Measurements from ENCODE around the gene LBX2. TPM values are rescaled to one million over a fixed set of nuclear protein-coding genes. Genes with fewer than 3 reads are reported as not detected.
A peak's percentile ranks its signal among the peaks of the same experiment; 100 is the strongest.

Gene LBX2
- total and polyA plus RNA-seq, 10 of the 15 experiments (the other 5 are each of a cell fraction or from before 2014, with no cell fraction given) = 0.08 to 4.0 (median 0.27) TPM

DNA sequence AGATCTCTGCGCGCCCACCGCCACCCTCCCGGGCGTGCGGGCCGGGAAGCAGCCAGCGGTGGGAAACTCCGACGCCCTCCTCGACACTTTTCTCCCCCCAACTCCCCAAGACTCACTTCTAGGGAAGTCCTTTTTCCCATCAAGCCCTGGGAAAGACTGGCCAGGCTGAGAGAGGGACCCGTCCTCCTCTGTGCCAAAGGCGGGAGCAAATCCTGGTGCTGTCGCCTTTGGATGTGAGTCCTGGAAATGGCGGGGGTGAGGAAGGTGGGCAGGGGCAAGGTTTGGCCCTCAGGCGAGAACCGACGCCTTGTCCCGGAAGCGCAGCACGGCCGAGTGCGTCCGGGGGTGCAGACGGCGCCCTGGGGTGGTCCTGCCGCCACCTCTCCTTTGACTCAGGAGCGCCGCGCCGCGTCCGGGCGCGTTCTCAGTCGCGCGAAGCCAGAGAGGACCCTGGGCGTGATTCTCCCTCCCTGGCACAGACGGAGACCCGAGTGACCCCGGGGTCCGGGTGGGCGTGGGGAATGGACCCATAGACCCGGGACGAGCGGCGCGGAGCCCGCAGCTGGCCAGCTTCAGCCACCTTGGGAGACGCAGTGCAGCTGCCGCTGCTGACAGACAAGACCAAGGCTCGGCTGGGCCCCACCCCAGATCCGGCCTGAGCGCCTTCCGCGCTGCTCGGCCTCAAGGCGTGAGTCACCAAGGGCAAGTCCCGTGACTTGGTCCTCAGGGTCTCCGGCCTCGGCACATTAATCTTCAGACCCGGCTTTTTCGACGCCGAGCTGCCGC is 3.5 kb upstream of the LBX2 start:
- WGBS (ENCODE audit: insufficient coverage, insufficient replicate concordance, low lambda C conversion rate, missing lambda C conversion rate) = 4% methylated on average over 67 of the region's 67 CpGs
- no peak for DNase-seq (ENCODE audit: low read depth, low spot score)
- POLR2A ChIA-PET = interaction anchor here (0.6 to 2.2 kb wide), 11 partner anchors 20 to 112 kb away, joined by 3 to 10 read pairs (median 5); partner anchors contain the start of genes AUP1, CCDC142, DQX1 and INO80B
- TF ChIP-seq ATF7 (IDR thresholded peaks at IDR 0.05; ENCODE audit: low read depth) = no peak
- TF ChIP-seq, protein P1, sequence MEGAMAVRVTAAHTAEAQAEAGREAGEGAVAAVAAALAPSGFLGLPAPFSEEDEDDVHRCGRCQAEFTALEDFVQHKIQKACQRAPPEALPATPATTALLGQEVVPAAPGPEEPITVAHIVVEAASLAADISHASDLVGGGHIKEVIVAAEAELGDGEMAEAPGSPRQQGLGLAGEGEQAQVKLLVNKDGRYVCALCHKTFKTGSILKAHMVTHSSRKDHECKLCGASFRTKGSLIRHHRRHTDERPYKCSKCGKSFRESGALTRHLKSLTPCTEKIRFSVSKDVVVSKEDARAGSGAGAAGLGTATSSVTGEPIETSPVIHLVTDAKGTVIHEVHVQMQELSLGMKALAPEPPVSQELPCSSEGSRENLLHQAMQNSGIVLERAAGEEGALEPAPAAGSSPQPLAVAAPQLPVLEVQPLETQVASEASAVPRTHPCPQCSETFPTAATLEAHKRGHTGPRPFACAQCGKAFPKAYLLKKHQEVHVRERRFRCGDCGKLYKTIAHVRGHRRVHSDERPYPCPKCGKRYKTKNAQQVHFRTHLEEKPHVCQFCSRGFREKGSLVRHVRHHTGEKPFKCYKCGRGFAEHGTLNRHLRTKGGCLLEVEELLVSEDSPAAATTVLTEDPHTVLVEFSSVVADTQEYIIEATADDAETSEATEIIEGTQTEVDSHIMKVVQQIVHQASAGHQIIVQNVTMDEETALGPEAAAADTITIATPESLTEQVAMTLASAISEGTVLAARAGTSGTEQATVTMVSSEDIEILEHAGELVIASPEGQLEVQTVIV (IDR thresholded peaks at IDR 0.05; ENCODE audit: borderline replicate concordance, partially characterized antibody) = no peak
- TF ChIP-seq, protein P2, sequence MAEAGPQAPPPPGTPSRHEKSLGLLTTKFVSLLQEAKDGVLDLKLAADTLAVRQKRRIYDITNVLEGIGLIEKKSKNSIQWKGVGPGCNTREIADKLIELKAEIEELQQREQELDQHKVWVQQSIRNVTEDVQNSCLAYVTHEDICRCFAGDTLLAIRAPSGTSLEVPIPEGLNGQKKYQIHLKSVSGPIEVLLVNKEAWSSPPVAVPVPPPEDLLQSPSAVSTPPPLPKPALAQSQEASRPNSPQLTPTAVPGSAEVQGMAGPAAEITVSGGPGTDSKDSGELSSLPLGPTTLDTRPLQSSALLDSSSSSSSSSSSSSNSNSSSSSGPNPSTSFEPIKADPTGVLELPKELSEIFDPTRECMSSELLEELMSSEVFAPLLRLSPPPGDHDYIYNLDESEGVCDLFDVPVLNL (IDR thresholded peaks at IDR 0.05; ENCODE audit: low read depth, low read length) = no peak
- peak; percentile 81; the same call in 1 of the 2 replicates for TF ChIP-seq TCF3 (IDR thresholded peaks at IDR 0.05; ENCODE audit: borderline replicate concordance, insufficient read depth, low read depth, low read length)
- peak; percentile 18; the same call in 1 of the 2 replicates for TF ChIP-seq CBFB (IDR thresholded peaks at IDR 0.05; ENCODE audit: low read depth)
- TF ChIP-seq PAX5 (IDR thresholded peaks at IDR 0.05; ENCODE audit: borderline replicate concordance, low read depth, low read length) = peak; percentile 11; the same call in 1 of the 2 replicates
- TF ChIP-seq, protein P3, sequence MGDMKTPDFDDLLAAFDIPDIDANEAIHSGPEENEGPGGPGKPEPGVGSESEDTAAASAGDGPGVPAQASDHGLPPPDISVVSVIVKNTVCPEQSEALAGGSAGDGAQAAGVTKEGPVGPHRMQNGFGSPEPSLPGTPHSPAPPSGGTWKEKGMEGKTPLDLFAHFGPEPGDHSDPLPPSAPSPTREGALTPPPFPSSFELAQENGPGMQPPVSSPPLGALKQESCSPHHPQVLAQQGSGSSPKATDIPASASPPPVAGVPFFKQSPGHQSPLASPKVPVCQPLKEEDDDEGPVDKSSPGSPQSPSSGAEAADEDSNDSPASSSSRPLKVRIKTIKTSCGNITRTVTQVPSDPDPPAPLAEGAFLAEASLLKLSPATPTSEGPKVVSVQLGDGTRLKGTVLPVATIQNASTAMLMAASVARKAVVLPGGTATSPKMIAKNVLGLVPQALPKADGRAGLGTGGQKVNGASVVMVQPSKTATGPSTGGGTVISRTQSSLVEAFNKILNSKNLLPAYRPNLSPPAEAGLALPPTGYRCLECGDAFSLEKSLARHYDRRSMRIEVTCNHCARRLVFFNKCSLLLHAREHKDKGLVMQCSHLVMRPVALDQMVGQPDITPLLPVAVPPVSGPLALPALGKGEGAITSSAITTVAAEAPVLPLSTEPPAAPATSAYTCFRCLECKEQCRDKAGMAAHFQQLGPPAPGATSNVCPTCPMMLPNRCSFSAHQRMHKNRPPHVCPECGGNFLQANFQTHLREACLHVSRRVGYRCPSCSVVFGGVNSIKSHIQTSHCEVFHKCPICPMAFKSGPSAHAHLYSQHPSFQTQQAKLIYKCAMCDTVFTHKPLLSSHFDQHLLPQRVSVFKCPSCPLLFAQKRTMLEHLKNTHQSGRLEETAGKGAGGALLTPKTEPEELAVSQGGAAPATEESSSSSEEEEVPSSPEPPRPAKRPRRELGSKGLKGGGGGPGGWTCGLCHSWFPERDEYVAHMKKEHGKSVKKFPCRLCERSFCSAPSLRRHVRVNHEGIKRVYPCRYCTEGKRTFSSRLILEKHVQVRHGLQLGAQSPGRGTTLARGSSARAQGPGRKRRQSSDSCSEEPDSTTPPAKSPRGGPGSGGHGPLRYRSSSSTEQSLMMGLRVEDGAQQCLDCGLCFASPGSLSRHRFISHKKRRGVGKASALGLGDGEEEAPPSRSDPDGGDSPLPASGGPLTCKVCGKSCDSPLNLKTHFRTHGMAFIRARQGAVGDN (IDR thresholded peaks at IDR 0.05) = peak; percentile 77
- TF ChIP-seq RELA (IDR thresholded peaks at IDR 0.05; ENCODE audit: borderline replicate concordance, partially characterized antibody) = peak; percentile 6
- TF ChIP-seq DPF2 (IDR thresholded peaks at IDR 0.05) = peak; percentile 58; the same call in 1 of the 2 replicates
- peak; percentile 87 for TF ChIP-seq NR2F1 (conservative IDR thresholded peaks at IDR 0.05)
- TF ChIP-seq NRF1 (conservative IDR thresholded peaks at IDR 0.05; ENCODE audit: low read depth, low read length) = no peak
- peak; percentile 11; the same call in 1 of the 2 replicates for TF ChIP-seq TAF1 (IDR thresholded peaks at IDR 0.05; ENCODE audit: borderline replicate concordance, low read depth, low read length)
- no peak for TF ChIP-seq ZBED1 (IDR thresholded peaks at IDR 0.05; ENCODE audit: borderline replicate concordance)

More for the DNA sequence above, 3.5 kb upstream of the LBX2 start:
- no peak overlapping the region for H3K27ac ChIP-seq (ENCODE audit: control insufficient read depth, insufficient read depth)
- in situ Hi-C loops (cut with MboI) (no loop called here), intact Hi-C loops (cut with micrococcal nuclease; ENCODE audit: unreplicated experiment) (loop anchor here (2.0 kb wide), 1 partner anchor 20 kb away; the partner anchor contains the start of genes CCDC142 and TTC31)
- H3K79me2 ChIP-seq (ENCODE audit: control insufficient read depth, insufficient read depth, low read length) = peaks cover 12% of the 10 kb centered on the region
- H3K4me2 ChIP-seq (ENCODE audit: control insufficient read depth, insufficient read depth) = peak overlapping the region; percentile 93
- no peaks in the 10 kb centered on the region for H4K20me1 ChIP-seq (ENCODE audit: control insufficient read depth, insufficient read depth)
- ATAC-seq (peak; percentile 73), FAIRE-seq (peak; percentile 7)
- no peaks in the 10 kb centered on the region for H3K9me3 ChIP-seq (replicated peaks; ENCODE audit: control insufficient read depth, insufficient read depth, low read length)
- H3K4me3 ChIP-seq = peak overlapping the region; percentile 73
- peaks cover 29% of the 10 kb centered on the region for H3K4me1 ChIP-seq (ENCODE audit: control insufficient read depth, insufficient read depth, low read length)
- H3K9ac ChIP-seq (ENCODE audit: control insufficient read depth, insufficient read depth, low read length) = peak overlapping the region; percentile 55
- SMC1A ChIA-PET (ENCODE audit: uncharacterized antibody, unreplicated experiment) = interaction anchor here (1.2 to 7.0 kb wide), 10 partner anchors 14 to 90 kb away, joined by 3 to 71 read pairs (median 6); partner anchors contain the start of genes CCDC142 and TTC31
- H2AFZ ChIP-seq (ENCODE audit: control insufficient read depth, low read depth, low read length) = peak overlapping the region; percentile 85
- H3K27me3 ChIP-seq (replicated peaks in 1 of 2; ENCODE audit: control insufficient read depth in 2 of 2, insufficient read depth in 2 of 2, low read length in 1 of 2) = peaks cover 14 to 24% of the 10 kb centered on the region in 2 experiments; a peak in 3 of 4 replicates
- BruUV-seq (replicated peaks) = no TSS peak
- peaks cover 0 to 7% of the 10 kb centered on the region in 2 experiments; a peak in 1 of 4 replicates for H3K36me3 ChIP-seq (ENCODE audit: control insufficient read depth in 2 of 2, insufficient read depth in 2 of 2, low read length in 1 of 2)
- CTCF ChIA-PET = interaction anchor here (0.8 to 13.9 kb wide), 13 partner anchors 10 to 333 kb away, joined by 3 to 231 read pairs (median 5); partner anchors contain the start of genes AUP1, CCDC142, DQX1 and HTRA2
- RAD21 ChIA-PET (ENCODE audit: unreplicated experiment) = interaction anchor here (0.7 to 3.3 kb wide), 5 partner anchors 27 to 88 kb away, joined by 3 to 21 read pairs (median 3); partner anchors contain the start of genes AUP1 and HTRA2
